Measurements from ENCODE around the gene PGRMC2.

Gene PGRMC2

GRCh38 chr4:128225148-128225547 is 62.5 kb downstream of the PGRMC2 start:
- Histone ChIP-seq H3K9ac (ENCODE audit: low read length) (no peak overlapping the region), H3K27ac (ENCODE audit: low read depth, low read length) (no peak overlapping the region)

DNA sequence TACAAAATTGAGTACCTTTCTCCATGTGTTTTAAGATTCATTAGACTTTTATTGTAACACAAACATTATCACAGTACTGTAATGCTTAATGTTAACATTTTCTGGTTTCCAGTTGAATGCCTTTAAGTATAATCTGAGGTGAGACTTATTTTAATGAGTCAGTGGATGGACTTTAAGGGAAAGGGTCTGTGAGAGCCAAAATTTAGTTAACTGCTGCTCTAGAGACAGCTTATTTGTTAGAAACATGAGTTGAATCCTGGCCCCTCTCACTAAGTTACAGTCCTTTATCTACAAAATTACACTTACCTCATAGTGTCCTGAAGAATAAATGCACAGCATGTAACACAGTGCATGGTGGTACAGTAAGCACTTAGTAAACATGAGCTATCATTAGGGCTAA is 66.0 kb downstream of the PGRMC2 start:
- H3K4me3 ChIP-seq (ENCODE audit: low read length) = no peak overlapping the region
- no peak overlapping the region for H3K9ac ChIP-seq (ENCODE audit: low read length)
- H3K36me3 ChIP-seq (ENCODE audit: control insufficient read depth, insufficient read depth, low read length) = no peaks in the 10 kb centered on the region
- H3K27me3 ChIP-seq (ENCODE audit: control insufficient read depth, insufficient read depth, low read length) = no peaks in the 10 kb centered on the region
- H3K4me1 ChIP-seq (ENCODE audit: control insufficient read depth, insufficient read depth, low read length) = no peaks in the 10 kb centered on the region
- no peak overlapping the region for H3K27ac ChIP-seq (ENCODE audit: low read depth, low read length)

More at GRCh38 chr4:128225148-128225547, 62.5 kb downstream of the PGRMC2 start:
- Histone ChIP-seq H3K36me3 (ENCODE audit: control insufficient read depth, insufficient read depth, low read length) (no peaks in the 10 kb centered on the region), H3K27me3 (ENCODE audit: control insufficient read depth, insufficient read depth, low read length) (no peaks in the 10 kb centered on the region), H3K4me1 (ENCODE audit: control insufficient read depth, insufficient read depth, low read length) (no peaks in the 10 kb centered on the region), H3K4me3 (ENCODE audit: low read length) (no peak overlapping the region)

- Histone ChIP-seq H3K27me3 (ENCODE audit: control insufficient read depth, insufficient read depth, low read length) (no peaks in the 10 kb centered on the region), H3K36me3 (ENCODE audit: control insufficient read depth, insufficient read depth, low read length) (no peaks in the 10 kb centered on the region)
These were observed 67.1 kb downstream of the PGRMC2 start for GRCh38 chr4:128220286-128221235.

More at GRCh38 chr4:128220286-128221235, 67.1 kb downstream of the PGRMC2 start:
- H3K4me1 ChIP-seq (ENCODE audit: control insufficient read depth, insufficient read depth, low read length) = no peaks in the 10 kb centered on the region
- H3K27ac ChIP-seq (ENCODE audit: low read depth, low read length) = no peak overlapping the region
- no peak overlapping the region for H3K9ac ChIP-seq (ENCODE audit: low read length)
- no peak overlapping the region for H3K4me3 ChIP-seq (ENCODE audit: low read length)

Data from rectal smooth muscle tissue (tissue), 1 donor.